ENCODE data around the gene CAMKK1.
A peak's percentile ranks its signal among the peaks of the same experiment; 100 is the strongest.

Gene CAMKK1

DNA sequence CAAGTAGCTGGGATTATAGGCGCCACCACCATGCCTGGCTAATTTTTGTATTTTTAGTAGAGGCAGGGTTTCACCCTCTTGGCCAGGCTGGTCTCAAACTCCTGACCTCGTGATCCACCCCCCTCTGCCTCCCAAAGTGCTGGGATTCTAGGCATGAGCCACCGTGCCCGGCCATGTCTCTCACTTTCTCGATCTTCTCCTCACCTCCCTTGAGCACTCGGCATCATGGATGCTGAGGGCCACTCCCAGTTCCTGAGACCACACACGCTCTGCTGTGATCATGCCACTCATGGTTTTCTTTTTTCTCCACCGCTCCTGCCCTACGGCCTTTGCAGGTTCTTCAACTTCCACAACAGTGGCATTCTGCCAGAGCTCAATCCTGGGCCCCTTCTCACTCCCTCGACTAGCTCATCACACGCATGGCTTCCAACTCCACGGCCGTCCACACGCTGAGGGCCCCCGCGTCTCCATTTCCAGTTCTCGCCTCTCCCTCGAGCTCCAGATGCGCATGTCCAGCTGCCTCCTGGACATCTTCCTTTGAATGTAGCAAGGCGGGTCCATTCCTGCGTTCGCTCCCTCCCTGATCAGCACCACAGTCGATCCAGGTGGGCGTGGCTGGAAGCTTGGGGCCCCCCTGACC lies 41.3 kb downstream of the CAMKK1 start:
- Histone ChIP-seq H3K4me2 (ENCODE audit: low read depth, low read length, poor library complexity, severe bottlenecking) (no peak overlapping the region), H3K79me2 (ENCODE audit: insufficient read depth, low read length) (no peaks in the 10 kb centered on the region), H4K20me1 (ENCODE audit: insufficient read depth, low read length, poor library complexity, severe bottlenecking) (no peaks in the 10 kb centered on the region), H3K27me3 (ENCODE audit: insufficient read depth, low read length, poor library complexity, severe bottlenecking) (no peaks in the 10 kb centered on the region), H3K4me1 (ENCODE audit: insufficient read depth, low read length, poor library complexity, severe bottlenecking) (peaks cover 8% of the 10 kb centered on the region), H3K36me3 (ENCODE audit: insufficient read depth, low read length) (no peaks in the 10 kb centered on the region), H3K9me2 (replicated peaks; ENCODE audit: low read depth, low read length) (no peaks in the 10 kb centered on the region), H3K4me3 (ENCODE audit: low read length, poor library complexity, severe bottlenecking) (no peak overlapping the region), H3F3A (ENCODE audit: low read depth) (no peaks in the 10 kb centered on the region), H2AFZ (ENCODE audit: low read length) (no peak overlapping the region), H3K9ac (ENCODE audit: low read depth, low read length, poor library complexity, severe bottlenecking) (no peak overlapping the region), H3K9me3 (ENCODE audit: insufficient read depth, low read depth, low read length) (no peaks in the 10 kb centered on the region)
- TF ChIP-seq, protein P1, sequence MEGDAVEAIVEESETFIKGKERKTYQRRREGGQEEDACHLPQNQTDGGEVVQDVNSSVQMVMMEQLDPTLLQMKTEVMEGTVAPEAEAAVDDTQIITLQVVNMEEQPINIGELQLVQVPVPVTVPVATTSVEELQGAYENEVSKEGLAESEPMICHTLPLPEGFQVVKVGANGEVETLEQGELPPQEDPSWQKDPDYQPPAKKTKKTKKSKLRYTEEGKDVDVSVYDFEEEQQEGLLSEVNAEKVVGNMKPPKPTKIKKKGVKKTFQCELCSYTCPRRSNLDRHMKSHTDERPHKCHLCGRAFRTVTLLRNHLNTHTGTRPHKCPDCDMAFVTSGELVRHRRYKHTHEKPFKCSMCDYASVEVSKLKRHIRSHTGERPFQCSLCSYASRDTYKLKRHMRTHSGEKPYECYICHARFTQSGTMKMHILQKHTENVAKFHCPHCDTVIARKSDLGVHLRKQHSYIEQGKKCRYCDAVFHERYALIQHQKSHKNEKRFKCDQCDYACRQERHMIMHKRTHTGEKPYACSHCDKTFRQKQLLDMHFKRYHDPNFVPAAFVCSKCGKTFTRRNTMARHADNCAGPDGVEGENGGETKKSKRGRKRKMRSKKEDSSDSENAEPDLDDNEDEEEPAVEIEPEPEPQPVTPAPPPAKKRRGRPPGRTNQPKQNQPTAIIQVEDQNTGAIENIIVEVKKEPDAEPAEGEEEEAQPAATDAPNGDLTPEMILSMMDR (conservative IDR thresholded peaks at IDR 0.05; ENCODE audit: low read length), result no peak
- TF ChIP-seq EZH2phosphoT487 (IDR thresholded peaks at IDR 0.05; ENCODE audit: borderline replicate concordance), result no peak

DNA sequence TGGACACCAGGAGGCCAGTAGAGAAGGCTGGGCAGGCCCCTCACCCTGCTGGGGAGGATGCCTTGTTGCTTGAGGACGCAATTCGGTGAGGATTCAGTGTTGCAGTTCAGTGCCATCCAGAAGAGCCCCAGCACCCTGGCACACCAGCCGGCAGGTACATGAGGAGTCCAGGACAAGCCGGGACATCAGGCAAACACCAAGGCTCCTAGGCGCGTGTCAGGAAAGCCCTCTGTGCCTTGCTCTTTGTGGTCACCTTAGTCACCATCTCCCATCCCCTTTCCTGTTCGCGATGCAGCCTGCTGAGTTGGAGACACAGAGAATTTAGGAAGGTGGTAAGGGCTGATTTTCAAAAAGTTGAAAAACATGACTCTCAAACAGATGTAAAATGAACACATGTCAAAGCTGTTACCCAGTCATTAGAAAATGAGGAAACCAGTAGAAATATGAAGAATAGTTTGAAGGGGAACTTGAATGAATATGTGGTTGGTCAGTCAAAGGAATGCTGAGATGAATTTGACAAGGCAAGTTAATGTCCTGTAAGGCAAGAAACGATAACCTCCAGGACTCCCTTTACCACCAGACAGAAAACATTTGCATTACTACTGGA lies 44.5 kb downstream of the CAMKK1 start:
- Histone ChIP-seq H3K4me3 (ENCODE audit: low read length, poor library complexity, severe bottlenecking) (no peak overlapping the region), H4K20me1 (ENCODE audit: insufficient read depth, low read length, poor library complexity, severe bottlenecking) (peaks cover 22% of the 10 kb centered on the region), H3K9ac (ENCODE audit: low read depth, low read length, poor library complexity, severe bottlenecking) (no peak overlapping the region), H3K9me3 (ENCODE audit: insufficient read depth, low read depth, low read length) (no peaks in the 10 kb centered on the region), H3K27me3 (ENCODE audit: insufficient read depth, low read length, poor library complexity, severe bottlenecking) (no peaks in the 10 kb centered on the region), H3K4me1 (ENCODE audit: insufficient read depth, low read length, poor library complexity, severe bottlenecking) (peaks cover 23% of the 10 kb centered on the region), H3F3A (ENCODE audit: low read depth) (no peaks in the 10 kb centered on the region), H3K4me2 (ENCODE audit: low read depth, low read length, poor library complexity, severe bottlenecking) (no peak overlapping the region), H3K79me2 (ENCODE audit: insufficient read depth, low read length) (peaks cover 26% of the 10 kb centered on the region), H3K9me2 (replicated peaks; ENCODE audit: low read depth, low read length) (no peaks in the 10 kb centered on the region), H2AFZ (ENCODE audit: low read length) (no peak overlapping the region), H3K36me3 (ENCODE audit: insufficient read depth, low read length) (no peaks in the 10 kb centered on the region)
- TF ChIP-seq, protein P1 (conservative IDR thresholded peaks at IDR 0.05; ENCODE audit: low read length), result no peak
- TF ChIP-seq EZH2phosphoT487 (IDR thresholded peaks at IDR 0.05; ENCODE audit: borderline replicate concordance), result no peak

DNA sequence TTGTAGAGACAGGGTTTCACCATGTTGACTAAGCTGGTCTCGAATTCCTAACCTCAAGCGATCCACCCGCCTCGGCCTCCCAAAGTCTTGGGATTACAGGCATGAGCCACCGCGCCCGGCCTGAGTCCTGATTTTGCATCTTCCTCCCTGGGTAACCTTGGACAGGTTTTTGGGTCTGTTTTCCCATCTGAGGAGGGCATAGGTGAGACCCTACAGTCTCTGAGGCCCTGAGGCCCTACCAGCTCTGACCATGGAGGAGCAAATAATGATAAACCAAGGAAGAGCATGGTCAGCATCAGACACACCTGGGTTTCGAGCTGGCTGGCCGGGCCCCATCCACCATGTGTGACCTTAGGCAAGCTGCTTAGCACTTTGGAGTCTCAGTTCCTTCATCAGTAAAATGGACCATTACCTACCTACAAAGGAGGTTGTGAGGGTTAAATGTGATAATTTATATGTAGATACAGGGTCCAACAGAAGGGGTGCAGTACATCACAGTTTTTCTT lies 45.6 kb downstream of the CAMKK1 start:
- H3K9me3 ChIP-seq (ENCODE audit: insufficient read depth, low read depth, low read length), result no peaks in the 10 kb centered on the region
- peaks cover 38% of the 10 kb centered on the region for H3K79me2 ChIP-seq (ENCODE audit: insufficient read depth, low read length)
- H3F3A ChIP-seq (ENCODE audit: low read depth), result no peaks in the 10 kb centered on the region
- H2AFZ ChIP-seq (ENCODE audit: low read length), result no peak overlapping the region
- peak overlapping the region; percentile 98 for H3K4me3 ChIP-seq (ENCODE audit: low read length, poor library complexity, severe bottlenecking)
- H3K9ac ChIP-seq (ENCODE audit: low read depth, low read length, poor library complexity, severe bottlenecking), result no peak overlapping the region
- H3K27me3 ChIP-seq (ENCODE audit: insufficient read depth, low read length, poor library complexity, severe bottlenecking), result no peaks in the 10 kb centered on the region
- peaks cover 28% of the 10 kb centered on the region for H3K4me1 ChIP-seq (ENCODE audit: insufficient read depth, low read length, poor library complexity, severe bottlenecking)
- H4K20me1 ChIP-seq (ENCODE audit: insufficient read depth, low read length, poor library complexity, severe bottlenecking), result peaks cover 23% of the 10 kb centered on the region
- TF ChIP-seq, protein P1 (conservative IDR thresholded peaks at IDR 0.05; ENCODE audit: low read length), result no peak
- no peak for TF ChIP-seq EZH2phosphoT487 (IDR thresholded peaks at IDR 0.05; ENCODE audit: borderline replicate concordance)
- H3K36me3 ChIP-seq (ENCODE audit: insufficient read depth, low read length), result peaks cover 4% of the 10 kb centered on the region; the same call in 1 of the 2 replicates
- peak overlapping the region; percentile 87 for H3K4me2 ChIP-seq (ENCODE audit: low read depth, low read length, poor library complexity, severe bottlenecking)
- H3K9me2 ChIP-seq (replicated peaks; ENCODE audit: low read depth, low read length), result no peaks in the 10 kb centered on the region

Measured in Loucy (cell line).